ENCODE data around the gene HUS1B. TPM values are rescaled to one million over a fixed set of nuclear protein-coding genes. Genes with fewer than 3 reads are reported as not detected.
A peak's percentile ranks its signal among the peaks of the same experiment; 100 is the strongest.

The HUS1B gene
- total RNA-seq, 1 experiment from 2014 or later, result 3.1 TPM

DNA sequence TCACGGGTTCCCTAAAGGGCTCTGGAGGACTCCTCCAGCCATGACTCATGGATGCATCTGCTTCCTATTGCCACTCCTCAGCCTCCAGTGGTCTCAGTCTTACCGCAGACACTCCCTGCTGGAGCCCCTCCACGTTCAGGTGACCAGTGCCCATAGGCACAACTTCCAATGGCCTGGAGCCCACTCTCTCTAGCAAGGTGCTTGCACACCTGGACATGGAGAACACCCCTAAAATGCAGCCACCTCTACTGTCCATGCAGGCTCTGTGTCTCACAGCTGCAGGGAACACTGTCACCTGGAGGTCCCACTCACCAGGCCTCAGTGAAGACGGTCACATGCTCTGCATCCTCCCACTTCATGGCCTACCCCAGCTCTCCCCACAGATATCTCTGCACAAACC, 36.0 kb downstream of the HUS1B start:
- BruUV-seq (replicated peaks), result no TSS peak

DNA sequence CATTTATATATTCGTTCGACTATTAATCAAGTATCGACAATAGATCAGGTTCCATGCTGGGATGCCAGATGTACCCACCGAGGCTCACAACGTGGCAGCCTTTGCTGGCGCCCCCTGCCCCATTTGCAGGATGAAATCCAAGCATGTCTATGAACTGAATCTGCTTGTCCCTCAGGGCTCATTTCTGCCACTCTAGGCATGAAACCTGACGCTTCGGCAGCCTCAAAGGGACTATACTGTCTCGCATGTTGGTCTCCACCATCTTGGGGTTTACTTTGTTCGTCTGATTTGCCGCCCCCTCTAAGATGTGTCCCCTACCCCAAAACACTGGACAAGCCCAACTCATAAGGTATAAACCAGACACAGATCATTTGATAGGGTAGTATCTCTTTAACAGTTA, 36.7 kb downstream of the HUS1B start:
- no TSS peak for BruUV-seq (replicated peaks)
- no peaks in the 10 kb centered on the region for H4K20me1 ChIP-seq (ENCODE audit: low read length)
- H2AFZ ChIP-seq (ENCODE audit: low read length), result no peak overlapping the region
- H3K79me2 ChIP-seq (ENCODE audit: low read length), result no peaks in the 10 kb centered on the region
- no peaks in the 10 kb centered on the region for H3K9me2 ChIP-seq (replicated peaks; ENCODE audit: low read length)
- POLR2A ChIA-PET (ENCODE audit: unreplicated experiment), result no interaction called here
- TF ChIP-seq EZH2 (IDR thresholded peaks at IDR 0.05; ENCODE audit: low read length, unreplicated experiment) (no peak), EZH2phosphoT487 (IDR thresholded peaks at IDR 0.05; ENCODE audit: borderline replicate concordance, low read length) (no peak)
- TF ChIP-seq, protein P1, sequence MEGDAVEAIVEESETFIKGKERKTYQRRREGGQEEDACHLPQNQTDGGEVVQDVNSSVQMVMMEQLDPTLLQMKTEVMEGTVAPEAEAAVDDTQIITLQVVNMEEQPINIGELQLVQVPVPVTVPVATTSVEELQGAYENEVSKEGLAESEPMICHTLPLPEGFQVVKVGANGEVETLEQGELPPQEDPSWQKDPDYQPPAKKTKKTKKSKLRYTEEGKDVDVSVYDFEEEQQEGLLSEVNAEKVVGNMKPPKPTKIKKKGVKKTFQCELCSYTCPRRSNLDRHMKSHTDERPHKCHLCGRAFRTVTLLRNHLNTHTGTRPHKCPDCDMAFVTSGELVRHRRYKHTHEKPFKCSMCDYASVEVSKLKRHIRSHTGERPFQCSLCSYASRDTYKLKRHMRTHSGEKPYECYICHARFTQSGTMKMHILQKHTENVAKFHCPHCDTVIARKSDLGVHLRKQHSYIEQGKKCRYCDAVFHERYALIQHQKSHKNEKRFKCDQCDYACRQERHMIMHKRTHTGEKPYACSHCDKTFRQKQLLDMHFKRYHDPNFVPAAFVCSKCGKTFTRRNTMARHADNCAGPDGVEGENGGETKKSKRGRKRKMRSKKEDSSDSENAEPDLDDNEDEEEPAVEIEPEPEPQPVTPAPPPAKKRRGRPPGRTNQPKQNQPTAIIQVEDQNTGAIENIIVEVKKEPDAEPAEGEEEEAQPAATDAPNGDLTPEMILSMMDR (conservative IDR thresholded peaks at IDR 0.05; ENCODE audit: low read depth, low read length), result no peak
- no peak overlapping the region for H3K4me2 ChIP-seq (ENCODE audit: low read length)
- ATAC-seq (no peak), DNase-seq (no peak)
- no peaks in the 10 kb centered on the region for H3F3A ChIP-seq (ENCODE audit: low read length, unreplicated experiment)
- H3K9me3 ChIP-seq (ENCODE audit: low read length), result no peaks in the 10 kb centered on the region
- CTCF ChIA-PET, result no interaction called here
- intact Hi-C loops (cut with micrococcal nuclease), result no loop called here
- no peak overlapping the region for H3K9ac ChIP-seq (ENCODE audit: low read length)
- peaks cover 6% of the 10 kb centered on the region; the same call in 1 of the 2 replicates for H3K36me3 ChIP-seq (ENCODE audit: low read depth, low read length)
- H3K27me3 ChIP-seq (ENCODE audit: low read length), result no peaks in the 10 kb centered on the region
- H3K4me1 ChIP-seq (ENCODE audit: insufficient read depth, low read length), result peaks cover 8% of the 10 kb centered on the region; the same call in 1 of the 2 replicates
- H3K4me3 ChIP-seq (ENCODE audit: low read length), result no peak overlapping the region
- H3K27ac ChIP-seq (ENCODE audit: low read length), result no peak overlapping the region

More for the DNA sequence above, 36.0 kb downstream of the HUS1B start:
- Histone ChIP-seq H3K4me2 (ENCODE audit: low read length) (no peak overlapping the region), H3K9ac (ENCODE audit: low read length) (no peak overlapping the region), H3K9me3 (ENCODE audit: low read length) (no peaks in the 10 kb centered on the region), H3K9me2 (replicated peaks; ENCODE audit: low read length) (no peaks in the 10 kb centered on the region), H3F3A (ENCODE audit: low read length, unreplicated experiment) (no peaks in the 10 kb centered on the region), H3K4me3 (ENCODE audit: low read length) (no peak overlapping the region), H3K36me3 (ENCODE audit: low read depth, low read length) (peaks cover 4% of the 10 kb centered on the region; the same call in 1 of the 2 replicates), H3K27ac (ENCODE audit: low read length) (no peak overlapping the region), H4K20me1 (ENCODE audit: low read length) (no peaks in the 10 kb centered on the region), H3K4me1 (ENCODE audit: insufficient read depth, low read length) (peaks cover 8% of the 10 kb centered on the region; the same call in 1 of the 2 replicates), H3K79me2 (ENCODE audit: low read length) (no peaks in the 10 kb centered on the region), H3K27me3 (ENCODE audit: low read length) (no peaks in the 10 kb centered on the region), H2AFZ (ENCODE audit: low read length) (no peak overlapping the region)
- CTCF ChIA-PET, result no interaction called here
- no peak for TF ChIP-seq EZH2phosphoT487 (IDR thresholded peaks at IDR 0.05; ENCODE audit: borderline replicate concordance, low read length)
- TF ChIP-seq, protein P1 (conservative IDR thresholded peaks at IDR 0.05; ENCODE audit: low read depth, low read length), result no peak
- no peak for TF ChIP-seq EZH2 (IDR thresholded peaks at IDR 0.05; ENCODE audit: low read length, unreplicated experiment)
- POLR2A ChIA-PET (ENCODE audit: unreplicated experiment), result no interaction called here
- intact Hi-C loops (cut with micrococcal nuclease), result no loop called here
- DNase-seq (no peak), ATAC-seq (no peak)

DNA sequence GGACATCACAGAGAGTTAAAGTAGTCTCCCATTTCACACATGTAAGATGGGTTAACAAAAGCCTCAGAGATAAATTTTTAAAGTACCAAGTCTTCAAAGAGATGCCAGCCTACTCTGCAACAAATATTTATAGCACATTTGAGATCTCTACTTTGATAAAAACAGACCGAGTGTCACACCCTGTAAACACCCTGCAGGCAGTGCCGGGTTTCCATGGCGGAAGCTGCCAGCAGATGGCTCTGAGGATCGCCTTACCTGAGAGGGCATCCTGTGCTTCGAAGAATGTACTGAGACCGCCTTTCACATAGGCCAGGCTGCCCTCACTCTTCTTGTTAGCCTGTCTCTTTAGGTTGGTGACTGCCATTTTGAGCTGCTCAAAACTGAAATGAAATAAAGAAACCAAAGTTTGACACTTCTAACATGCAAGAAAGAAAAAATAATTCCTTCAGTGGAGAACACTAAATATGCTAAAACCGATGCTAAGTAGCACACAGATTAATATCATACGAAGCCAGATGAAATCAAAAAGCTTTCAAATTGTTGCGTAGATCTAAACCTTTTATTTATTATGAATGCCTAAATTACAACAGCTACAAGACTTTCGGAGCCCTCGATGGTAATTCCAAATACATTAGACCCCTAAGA, 39.3 kb downstream of the HUS1B start:
- Histone ChIP-seq H3K79me2 (ENCODE audit: low read length) (no peaks in the 10 kb centered on the region), H3K9me2 (replicated peaks; ENCODE audit: low read length) (no peaks in the 10 kb centered on the region), H4K20me1 (ENCODE audit: low read length) (no peaks in the 10 kb centered on the region), H3K4me3 (ENCODE audit: low read length) (no peak overlapping the region), H3K36me3 (ENCODE audit: low read depth, low read length) (peaks cover 4% of the 10 kb centered on the region; the same call in 1 of the 2 replicates), H2AFZ (ENCODE audit: low read length) (no peak overlapping the region), H3K4me1 (ENCODE audit: insufficient read depth, low read length) (peaks cover 8% of the 10 kb centered on the region; the same call in 1 of the 2 replicates), H3K9me3 (ENCODE audit: low read length) (no peaks in the 10 kb centered on the region), H3K27me3 (ENCODE audit: low read length) (no peaks in the 10 kb centered on the region), H3K4me2 (ENCODE audit: low read length) (no peak overlapping the region), H3F3A (ENCODE audit: low read length, unreplicated experiment) (no peaks in the 10 kb centered on the region), H3K9ac (ENCODE audit: low read length) (no peak overlapping the region), H3K27ac (ENCODE audit: low read length) (no peak overlapping the region)
- BruUV-seq (replicated peaks), result no TSS peak
- ChIA-PET POLR2A (ENCODE audit: unreplicated experiment) (no interaction called here), CTCF (no interaction called here)
- intact Hi-C loops (cut with micrococcal nuclease), result loop anchor here (5.0 kb wide), 2 partner anchors 70 to 85 kb away; no protein-coding TSS in a partner anchor
- TF ChIP-seq EZH2phosphoT487 (IDR thresholded peaks at IDR 0.05; ENCODE audit: borderline replicate concordance, low read length), result no peak
- TF ChIP-seq EZH2 (IDR thresholded peaks at IDR 0.05; ENCODE audit: low read length, unreplicated experiment), result no peak
- TF ChIP-seq, protein P1 (conservative IDR thresholded peaks at IDR 0.05; ENCODE audit: low read depth, low read length), result peak; percentile 73
- peak; percentile 69 for DNase-seq
- peak; percentile 98 for ATAC-seq

Data from PC-3 (cell line).